NCI-H2107 treated with DMSO at 0.1 percent for 48 hours (cell line): Measurements from ENCODE around the gene RPS25.
"Not testable (repeated sequence)": the region's sequence is repeated elsewhere in the genome, so short reads cannot be mapped to it uniquely, and the experiment has no call there.

Source experiments
- DNase-seq: peaks from one replicate; lab custom pipeline; 2025; ENCODE audit not compliant: unreplicated experiment; lab: John Stamatoyannopoulos, UW

RPS25 gene

DNA sequence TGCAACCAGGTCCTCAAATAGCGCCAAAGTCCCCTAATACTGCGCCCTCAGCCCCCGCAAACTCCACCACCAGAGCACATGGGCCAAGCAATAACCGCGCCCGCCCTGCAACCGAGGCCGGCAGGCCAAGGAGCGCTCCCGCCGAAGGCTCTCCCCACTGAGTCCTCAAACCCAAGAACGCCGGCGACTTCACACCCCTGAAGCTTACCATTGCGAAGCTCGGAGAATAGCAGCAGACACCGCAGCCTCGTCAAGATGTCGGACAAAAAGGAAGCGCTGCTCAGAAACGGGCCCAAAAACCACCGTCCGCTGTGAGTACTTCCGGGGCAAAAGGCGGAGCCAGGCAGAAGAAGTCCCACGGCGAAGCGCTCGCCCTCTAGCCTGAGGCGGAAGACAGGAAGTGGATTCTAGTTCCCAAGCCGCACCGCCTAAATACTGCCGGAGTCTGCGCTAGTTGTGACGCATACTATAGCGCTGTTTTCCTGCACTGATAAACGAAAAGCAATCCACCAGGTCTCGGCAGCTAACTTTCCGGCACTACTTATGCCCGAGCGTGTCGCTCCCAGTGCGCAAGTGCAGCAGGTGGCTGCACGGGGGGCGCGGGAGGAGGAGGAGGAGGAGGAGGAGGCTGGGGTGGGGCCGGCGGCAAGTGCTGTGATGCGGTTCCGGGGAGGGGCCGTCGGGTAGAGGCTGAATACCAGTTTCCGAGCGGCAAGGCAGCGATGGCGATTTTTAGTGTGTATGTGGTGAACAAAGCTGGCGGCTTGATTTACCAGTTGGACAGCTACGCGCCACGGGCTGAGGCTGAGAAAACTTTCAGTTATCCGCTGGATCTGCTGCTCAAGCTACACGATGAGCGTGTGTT lies at the start of gene RPS25, which contains the start of gene TRAPPC4:
RPS25 (minus strand) TSS at position 270 of the 865 bp plus-strand sequence; CDS start at position 211, 59 bp downstream.
TRAPPC4 (plus strand) TSS at position 693 of the 865 bp plus-strand sequence; CDS start at position 723, 30 bp downstream.
- peak; percentile 96 for DNase-seq

GRCh38 chr11:119067371-119068222 lies 49.5 kb upstream of the RPS25 start, which contains the start of gene VPS11:
Gene VPS11, plus strand, starts transcription at chr11:119067818. Its CDS starts 6 bp downstream, at chr11:119067824.
- peak; percentile 78 for DNase-seq

- DNase-seq: no peak
Measured at GRCh38 chr11:119065369-119065768, 47.2 kb upstream of the RPS25 start.

DNA sequence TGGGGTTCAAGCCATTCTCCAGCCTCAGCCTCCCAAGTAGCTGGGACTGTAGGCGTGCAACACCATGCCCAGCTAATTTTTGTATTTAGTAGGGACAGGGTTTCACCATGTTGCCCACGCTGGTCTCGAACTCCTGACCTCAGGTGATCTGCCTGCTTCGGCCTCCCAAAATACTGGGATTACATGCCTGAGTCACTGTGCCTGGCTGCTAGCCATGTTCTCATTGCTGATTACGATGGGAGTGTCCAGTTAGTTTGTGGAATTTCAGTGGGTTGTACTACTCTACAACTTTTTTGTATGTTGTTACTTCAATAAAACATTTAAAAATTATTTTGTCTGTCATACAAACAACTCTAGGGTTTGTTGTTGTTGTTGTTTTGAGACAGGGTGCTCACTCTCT lies 44.6 kb upstream of the RPS25 start:
- DNase-seq: no peak

GRCh38 chr11:119061256-119061655 lies 43.1 kb upstream of the RPS25 start:
- DNase-seq: no peak

GRCh38 chr11:119059128-119059527 lies 41.0 kb upstream of the RPS25 start:
- not testable (repeated sequence) for DNase-seq

DNA sequence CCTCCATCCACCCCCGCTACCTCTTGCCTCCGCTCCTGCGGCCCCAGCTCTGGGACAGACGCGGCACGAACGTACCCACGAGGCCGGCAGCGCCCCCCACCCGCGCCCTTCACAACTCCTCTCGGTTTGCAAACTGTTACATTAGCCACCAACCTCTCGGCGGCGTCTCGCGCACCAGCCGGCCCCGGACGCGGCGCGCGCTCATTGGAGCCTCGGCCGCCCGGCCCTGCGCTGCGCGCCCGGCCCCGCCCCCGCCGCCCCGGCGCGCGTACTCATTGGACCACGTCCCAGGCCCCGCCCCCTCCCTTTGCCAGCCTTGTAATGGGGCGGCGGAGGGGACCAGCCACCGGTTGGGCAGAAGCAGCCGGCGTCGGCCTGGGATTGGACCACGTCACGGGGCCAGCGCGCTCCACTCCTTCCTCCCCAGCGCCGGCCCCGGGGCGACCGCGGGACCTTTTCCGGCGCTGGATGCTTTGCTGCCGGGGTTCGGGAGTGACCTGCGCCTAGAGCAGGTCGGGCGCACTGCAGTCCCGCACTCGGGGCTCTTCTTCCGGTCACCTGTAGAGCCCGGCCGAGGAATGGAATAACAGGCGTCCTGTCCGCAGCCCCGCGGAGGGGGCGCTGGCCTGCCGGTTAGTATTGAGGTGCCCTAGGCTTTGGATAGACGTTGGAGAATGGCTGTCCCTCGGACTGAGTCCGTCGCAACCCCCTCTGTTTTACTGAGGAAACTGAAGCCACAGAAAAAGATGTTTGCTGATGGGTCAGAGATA lies 39.0 kb upstream of the RPS25 start, which contains the start of gene HYOU1:
HYOU1 (minus strand) TSS at position 206 of the 770 bp plus-strand sequence. CDS start 1,045 bp downstream, outside the sequence.
- DNase-seq: peak; percentile 83

- DNase-seq: peak; percentile 10
Measured at GRCh38 chr11:119056421-119056999, 38.4 kb upstream of the RPS25 start.

DNA sequence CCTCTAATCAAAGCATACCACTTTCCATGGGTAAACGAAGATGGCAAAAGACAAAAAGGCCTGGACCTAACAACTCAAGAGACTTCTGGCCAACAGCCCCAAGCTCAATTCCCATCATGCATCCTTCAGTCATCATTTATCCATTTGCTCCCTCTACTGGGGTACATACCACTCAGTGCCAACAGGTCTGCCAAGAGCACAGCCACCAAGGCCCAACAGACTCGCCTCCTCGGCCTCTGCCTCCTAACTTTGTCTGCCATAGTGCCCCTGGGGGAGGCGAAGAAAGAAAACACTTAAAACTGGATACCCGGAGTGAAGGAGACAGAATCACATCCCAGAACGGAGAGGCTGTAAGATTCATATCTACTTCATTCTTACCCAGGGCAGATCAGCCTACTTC lies 37.8 kb upstream of the RPS25 start:
- DNase-seq: no peak

- no peak for DNase-seq
Measured at GRCh38 chr11:119054418-119054817, 36.3 kb upstream of the RPS25 start.

DNA sequence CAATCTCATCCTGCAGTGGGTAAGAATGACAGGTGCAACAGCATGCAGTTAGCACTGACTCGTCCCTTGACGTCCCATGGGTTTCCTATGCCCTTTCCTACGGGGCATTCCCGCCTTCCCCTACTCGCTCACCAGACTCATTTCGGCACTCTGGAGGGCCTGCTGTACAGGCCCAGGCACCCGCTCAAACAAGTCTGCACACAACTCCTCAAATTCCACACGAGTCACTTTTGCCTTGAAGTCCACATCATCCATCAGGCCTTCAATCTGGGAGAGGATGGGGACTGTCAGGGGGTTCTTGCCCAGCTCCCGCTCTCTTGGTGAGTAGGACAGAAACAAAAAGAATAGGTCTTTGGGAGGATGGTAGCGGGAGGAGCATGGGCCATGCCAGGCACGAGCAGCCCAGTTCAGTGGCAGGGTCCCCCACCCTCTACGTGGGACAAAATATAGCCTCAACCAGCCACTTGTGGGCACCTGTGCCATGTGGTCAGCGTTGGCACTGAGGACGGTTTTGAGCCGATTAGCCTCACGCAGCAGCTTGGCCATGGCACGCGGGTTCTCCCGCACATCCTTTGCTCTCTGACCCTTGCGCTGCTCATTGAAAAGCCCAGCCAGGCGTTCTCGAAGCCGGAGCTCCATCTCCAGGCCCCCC lies 34.1 kb upstream of the RPS25 start:
- no peak for DNase-seq

DNA sequence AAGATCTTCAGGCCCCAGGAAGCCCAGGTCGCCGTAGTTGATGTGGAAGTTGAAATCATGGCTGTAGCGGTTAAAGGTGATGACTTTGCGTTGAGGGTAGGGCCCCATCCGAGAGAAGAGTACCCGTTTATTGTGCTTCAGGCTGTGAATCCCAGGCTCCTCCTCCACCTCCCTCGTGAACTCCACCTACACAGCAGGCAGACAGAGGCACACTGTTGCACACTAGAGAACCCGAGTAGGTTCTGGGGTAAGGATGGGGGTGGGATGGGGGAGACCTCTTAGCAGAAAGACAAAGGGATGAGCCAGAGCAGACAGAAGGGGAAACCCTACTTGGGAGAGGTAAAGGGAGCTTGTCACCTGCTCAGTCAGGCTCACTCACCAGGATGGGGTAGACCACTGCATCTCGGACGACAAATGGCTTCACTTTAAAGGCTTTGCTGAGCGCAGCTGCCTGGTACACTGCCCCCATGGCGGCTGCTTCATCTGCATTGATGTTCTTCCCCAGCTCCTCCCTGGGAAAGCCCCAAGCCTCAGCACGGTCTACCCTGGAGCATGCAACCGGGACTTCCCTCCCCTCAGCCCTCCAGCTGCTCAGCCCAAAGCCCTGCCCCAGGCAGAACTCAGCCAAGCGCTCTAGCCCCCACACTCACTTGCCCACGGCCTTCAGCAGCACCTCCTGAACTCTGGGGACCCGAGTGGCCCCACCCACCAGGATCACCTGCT lies 33.5 kb upstream of the RPS25 start:
- DNase-seq: no peak

DNA sequence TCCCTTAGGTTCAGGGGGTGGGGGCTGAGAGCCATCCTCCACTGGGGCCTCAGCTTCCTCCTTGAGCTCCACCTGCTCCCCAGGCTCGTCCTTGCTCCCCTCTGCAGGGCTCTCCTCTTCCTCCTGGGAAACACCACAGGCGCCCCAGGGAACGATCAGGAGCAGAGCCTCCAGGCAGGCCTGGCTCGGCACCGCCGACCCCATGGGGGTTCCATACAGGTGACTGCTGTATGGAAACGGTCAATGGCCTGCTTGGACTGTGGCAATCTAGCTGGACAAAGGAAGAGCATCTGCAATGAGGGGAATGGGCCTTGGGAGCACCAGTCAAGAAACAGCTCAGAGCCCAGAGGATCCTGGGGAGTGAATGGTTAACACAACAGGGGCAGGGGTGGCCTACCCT lies 30.9 kb upstream of the RPS25 start:
- DNase-seq: no peak

GRCh38 chr11:119048644-119049043 lies 30.5 kb upstream of the RPS25 start:
- DNase-seq: no peak

DNA sequence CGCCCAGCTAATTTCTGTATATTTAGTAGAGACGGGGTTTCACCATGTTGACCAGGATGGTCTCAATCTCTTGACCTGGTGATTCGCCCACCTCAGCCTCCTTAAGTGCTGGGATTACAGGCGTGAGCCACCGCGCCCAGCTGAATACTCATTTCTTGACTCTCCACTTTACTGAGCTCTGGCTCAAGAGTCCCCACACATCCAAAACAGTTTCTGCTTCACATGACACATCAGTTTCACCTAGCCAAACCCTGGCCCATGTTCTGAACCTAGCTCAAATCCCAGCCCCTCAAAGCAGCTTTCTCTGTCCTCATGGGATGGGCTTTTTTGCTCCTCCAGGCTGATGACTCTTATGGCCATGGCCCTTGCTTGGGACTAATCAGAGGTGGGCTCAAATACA lies 29.1 kb upstream of the RPS25 start:
- no peak for DNase-seq

GRCh38 chr11:119046489-119046888 lies 28.3 kb upstream of the RPS25 start:
- DNase-seq: no peak

DNA sequence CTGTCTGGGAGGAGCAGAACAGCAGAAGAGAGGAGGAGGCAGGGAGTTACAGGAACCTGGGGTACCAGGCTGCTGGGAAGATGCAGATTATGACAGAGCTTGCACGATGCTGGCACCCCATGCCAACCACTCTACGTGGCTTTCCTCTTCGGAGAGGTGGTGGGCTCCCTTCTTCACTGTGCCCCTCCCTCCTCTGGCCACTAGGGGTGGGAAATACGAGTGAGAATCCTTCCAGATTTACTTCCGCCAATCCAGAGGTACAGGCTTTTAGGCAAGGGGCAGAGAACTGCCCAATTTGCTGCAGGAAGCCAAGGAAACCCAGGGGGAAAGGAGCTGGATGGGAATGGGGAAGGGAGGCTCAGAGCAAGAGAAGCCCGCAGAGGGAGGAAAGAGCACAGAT lies 26.6 kb upstream of the RPS25 start:
- no peak for DNase-seq

- DNase-seq: no peak
Measured at GRCh38 chr11:119042927-119043326, 24.8 kb upstream of the RPS25 start.

- no peak for DNase-seq
Measured at GRCh38 chr11:119041821-119042514, 23.8 kb upstream of the RPS25 start.
